Transverse colon (tissue), 4 donors: ENCODE measurements around the gene FAM169A.
"Not testable (repeated sequence)": the region's sequence is repeated elsewhere in the genome, so short reads cannot be mapped to it uniquely, and the experiment has no call there.

Source experiments
- POLR2A ChIP-seq: fragments of 450-650 bp; IDR thresholded peaks from one replicate; pipeline ENCODE4 v1.6.1; 2016; ENCODE audit warnings: antibody characterized with exemption, mild to moderate bottlenecking, moderate library complexity
- POLR2AphosphoS5 ChIP-seq, 3 donors: sonication (generic); formaldehyde crosslinking; IDR thresholded peaks; one replicate each; pipeline ENCODE4 v1.6.1; 2016; ENCODE audit warnings: antibody characterized with exemption in 3 of 3
- TF ChIP-seq, protein P1 (sequence below), 5 experiments: fragments of 200-600 bp in 3 of 5; fragments of 450-650 bp in 2 of 5; sonication (generic) in 3 of 5; IDR thresholded peaks; 1 replicate in 2 of 5; 2 replicates in 3 of 5; pipeline ENCODE4 v1.5.1; 2016 to 2017; ENCODE audit warnings: antibody characterized with exemption in 5 of 5, inconsistent platforms in 3 of 5, mild to moderate bottlenecking in 2 of 5, moderate library complexity in 1 of 5

DNA sequence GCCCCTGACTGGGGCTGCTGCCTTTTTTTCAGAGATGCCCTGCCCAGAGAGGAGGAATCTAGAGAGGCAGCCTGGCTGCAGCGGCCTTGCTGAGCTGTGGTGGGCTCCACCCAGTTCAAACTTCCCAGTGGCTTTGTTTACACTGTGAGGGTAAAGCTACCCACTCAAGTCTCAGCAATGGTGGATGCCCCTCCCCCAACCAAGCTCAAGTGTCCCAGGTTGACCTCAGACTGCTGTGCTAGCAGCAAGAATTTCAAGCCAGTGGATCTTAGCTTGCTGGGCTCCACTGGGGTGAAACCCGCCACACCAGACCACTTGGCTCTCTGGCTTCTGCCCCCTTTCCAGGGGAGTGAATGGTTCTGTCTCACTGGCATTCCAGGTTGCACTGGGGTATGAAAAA is 45.2 kb upstream of the FAM169A start:
- TF ChIP-seq, protein P1, sequence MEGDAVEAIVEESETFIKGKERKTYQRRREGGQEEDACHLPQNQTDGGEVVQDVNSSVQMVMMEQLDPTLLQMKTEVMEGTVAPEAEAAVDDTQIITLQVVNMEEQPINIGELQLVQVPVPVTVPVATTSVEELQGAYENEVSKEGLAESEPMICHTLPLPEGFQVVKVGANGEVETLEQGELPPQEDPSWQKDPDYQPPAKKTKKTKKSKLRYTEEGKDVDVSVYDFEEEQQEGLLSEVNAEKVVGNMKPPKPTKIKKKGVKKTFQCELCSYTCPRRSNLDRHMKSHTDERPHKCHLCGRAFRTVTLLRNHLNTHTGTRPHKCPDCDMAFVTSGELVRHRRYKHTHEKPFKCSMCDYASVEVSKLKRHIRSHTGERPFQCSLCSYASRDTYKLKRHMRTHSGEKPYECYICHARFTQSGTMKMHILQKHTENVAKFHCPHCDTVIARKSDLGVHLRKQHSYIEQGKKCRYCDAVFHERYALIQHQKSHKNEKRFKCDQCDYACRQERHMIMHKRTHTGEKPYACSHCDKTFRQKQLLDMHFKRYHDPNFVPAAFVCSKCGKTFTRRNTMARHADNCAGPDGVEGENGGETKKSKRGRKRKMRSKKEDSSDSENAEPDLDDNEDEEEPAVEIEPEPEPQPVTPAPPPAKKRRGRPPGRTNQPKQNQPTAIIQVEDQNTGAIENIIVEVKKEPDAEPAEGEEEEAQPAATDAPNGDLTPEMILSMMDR (IDR thresholded peaks at IDR 0.05): not testable (repeated sequence)
- not testable (repeated sequence) for TF ChIP-seq POLR2AphosphoS5 (IDR thresholded peaks at IDR 0.05); POLR2A
